Kidney epithelial cell (primary cell): ENCODE data around the gene NAA38. TPM values are rescaled to one million over a fixed set of nuclear protein-coding genes. Genes with fewer than 3 reads are reported as not detected.
A peak's percentile ranks its signal among the peaks of the same experiment; 100 is the strongest.
"Not testable (repeated sequence)": the region's sequence is repeated elsewhere in the genome, so short reads cannot be mapped to it uniquely, and the experiment has no call there.

ENCODE experiments used
- DNase-seq: peaks from one replicate; pipeline ENCODE4 v3.0.0-alpha.2; 2010; ENCODE audit warnings: low read depth
- H3K27me3 ChIP-seq: 2 replicates; pipeline ENCODE4 v1.6.0; 2011; ENCODE audit warnings: low read length; ENCODE audit not compliant: control insufficient read depth, insufficient read depth
- H3K36me3 ChIP-seq: 2 replicates; pipeline ENCODE4 v1.5.1; 2011; ENCODE audit warnings: low read length; ENCODE audit not compliant: control insufficient read depth, insufficient read depth
- H3K4me3 ChIP-seq: 2 replicates; pipeline ENCODE4 v1.5.1; 2011; ENCODE audit warnings: low read depth, mild to moderate bottlenecking, control low read depth, low read length
- total RNA-seq: library from RNA; depleted of rRNA; stranded (reverse); fragments of >200 nt; gene quantifications from 2 replicates; pipeline ENCODE4 v1.2.3, GENCODE V29; 2015
- TF ChIP-seq, protein P1 (sequence below): IDR thresholded peaks from 2 replicates; pipeline ENCODE4 v1.5.1; 2011; ENCODE audit warnings: mild to moderate bottlenecking, moderate library complexity, low read length, control low read depth, inconsistent platforms; ENCODE audit not compliant: insufficient read depth, poor library complexity, severe bottlenecking

NAA38 gene
- total RNA-seq, 1 donor from 2014 or later, result 51.0 TPM

DNA sequence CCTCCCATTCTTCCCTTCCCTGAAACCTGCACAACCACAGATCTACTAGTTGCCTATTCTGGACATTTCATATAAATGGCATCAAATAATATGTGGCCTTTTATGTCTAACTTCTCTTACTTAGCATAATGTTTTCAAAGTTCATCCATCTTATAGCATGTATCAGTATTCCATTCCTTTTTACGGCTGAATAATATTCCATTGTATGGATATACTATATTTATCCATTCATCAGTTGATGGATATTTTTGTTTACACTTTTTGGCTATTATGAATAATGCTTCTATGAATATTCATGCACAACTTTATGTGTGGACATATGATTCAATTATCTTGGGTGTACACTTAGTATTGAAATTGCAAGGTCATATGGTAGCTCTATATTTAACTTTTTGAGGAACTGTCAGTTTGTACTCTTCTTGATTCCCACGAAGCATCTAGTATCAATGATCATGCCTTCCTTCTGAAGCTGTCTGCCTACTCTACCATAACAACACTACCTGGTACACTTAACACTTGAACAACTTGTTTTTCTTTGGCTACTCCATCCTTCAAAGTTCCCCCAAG, 18.5 kb upstream of the NAA38 start:
- Histone ChIP-seq H3K36me3 (peaks cover 1% of the 10 kb centered on the region), H3K4me3 (no peak overlapping the region), H3K27me3 (no peaks in the 10 kb centered on the region)
- TF ChIP-seq, protein P1, sequence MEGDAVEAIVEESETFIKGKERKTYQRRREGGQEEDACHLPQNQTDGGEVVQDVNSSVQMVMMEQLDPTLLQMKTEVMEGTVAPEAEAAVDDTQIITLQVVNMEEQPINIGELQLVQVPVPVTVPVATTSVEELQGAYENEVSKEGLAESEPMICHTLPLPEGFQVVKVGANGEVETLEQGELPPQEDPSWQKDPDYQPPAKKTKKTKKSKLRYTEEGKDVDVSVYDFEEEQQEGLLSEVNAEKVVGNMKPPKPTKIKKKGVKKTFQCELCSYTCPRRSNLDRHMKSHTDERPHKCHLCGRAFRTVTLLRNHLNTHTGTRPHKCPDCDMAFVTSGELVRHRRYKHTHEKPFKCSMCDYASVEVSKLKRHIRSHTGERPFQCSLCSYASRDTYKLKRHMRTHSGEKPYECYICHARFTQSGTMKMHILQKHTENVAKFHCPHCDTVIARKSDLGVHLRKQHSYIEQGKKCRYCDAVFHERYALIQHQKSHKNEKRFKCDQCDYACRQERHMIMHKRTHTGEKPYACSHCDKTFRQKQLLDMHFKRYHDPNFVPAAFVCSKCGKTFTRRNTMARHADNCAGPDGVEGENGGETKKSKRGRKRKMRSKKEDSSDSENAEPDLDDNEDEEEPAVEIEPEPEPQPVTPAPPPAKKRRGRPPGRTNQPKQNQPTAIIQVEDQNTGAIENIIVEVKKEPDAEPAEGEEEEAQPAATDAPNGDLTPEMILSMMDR, result no peak
- DNase-seq, result no peak

DNA sequence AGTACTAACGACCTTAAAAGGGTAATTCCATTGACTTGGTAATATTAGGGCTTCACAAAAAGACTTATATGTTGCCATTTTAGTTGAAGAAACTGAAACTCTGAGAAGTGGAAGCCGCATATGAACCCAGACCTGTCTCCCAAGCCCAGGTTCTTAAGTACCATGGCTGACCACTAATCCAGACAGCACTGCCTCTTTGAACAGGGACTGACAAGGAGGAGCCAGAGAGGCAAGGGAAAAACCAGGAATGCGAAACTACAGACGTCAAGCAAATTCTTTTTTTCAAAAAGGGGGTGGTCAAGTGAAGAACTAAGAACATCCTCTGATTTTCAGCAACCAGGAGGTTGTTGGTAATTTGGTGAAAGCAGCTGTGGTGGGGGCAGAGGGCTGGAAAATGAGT, 15.7 kb upstream of the NAA38 start:
- H3K36me3 ChIP-seq, result peaks cover 1% of the 10 kb centered on the region
- no peaks in the 10 kb centered on the region for H3K27me3 ChIP-seq
- no peak for DNase-seq
- TF ChIP-seq, protein P1, result no peak
- H3K4me3 ChIP-seq, result no peak overlapping the region

DNA sequence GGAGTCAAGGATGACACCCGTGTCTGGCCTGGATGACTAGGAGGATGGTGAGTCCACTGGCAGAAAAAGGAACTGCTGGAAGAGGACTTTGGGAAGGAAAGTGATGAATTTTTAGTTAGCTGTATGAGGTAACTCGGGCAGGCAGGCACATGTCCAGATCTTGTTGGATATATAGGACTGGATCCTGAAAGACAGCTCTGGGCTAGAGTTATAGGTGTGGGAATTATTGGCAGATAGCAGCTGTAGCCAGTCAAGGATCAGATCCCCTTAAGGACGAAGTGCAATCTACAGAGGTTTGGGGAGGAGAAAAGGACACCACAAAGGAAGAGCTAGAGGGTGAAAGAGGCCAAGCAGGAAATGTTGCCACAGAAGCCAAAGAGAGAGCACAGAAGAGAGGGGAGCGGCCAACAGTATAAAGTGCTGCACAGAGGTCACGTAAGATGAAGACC, 10.5 kb upstream of the NAA38 start:
- Histone ChIP-seq H3K27me3 (no peaks in the 10 kb centered on the region), H3K36me3 (no peaks in the 10 kb centered on the region), H3K4me3 (no peak overlapping the region)
- TF ChIP-seq, protein P1, result no peak
- DNase-seq, result no peak

DNA sequence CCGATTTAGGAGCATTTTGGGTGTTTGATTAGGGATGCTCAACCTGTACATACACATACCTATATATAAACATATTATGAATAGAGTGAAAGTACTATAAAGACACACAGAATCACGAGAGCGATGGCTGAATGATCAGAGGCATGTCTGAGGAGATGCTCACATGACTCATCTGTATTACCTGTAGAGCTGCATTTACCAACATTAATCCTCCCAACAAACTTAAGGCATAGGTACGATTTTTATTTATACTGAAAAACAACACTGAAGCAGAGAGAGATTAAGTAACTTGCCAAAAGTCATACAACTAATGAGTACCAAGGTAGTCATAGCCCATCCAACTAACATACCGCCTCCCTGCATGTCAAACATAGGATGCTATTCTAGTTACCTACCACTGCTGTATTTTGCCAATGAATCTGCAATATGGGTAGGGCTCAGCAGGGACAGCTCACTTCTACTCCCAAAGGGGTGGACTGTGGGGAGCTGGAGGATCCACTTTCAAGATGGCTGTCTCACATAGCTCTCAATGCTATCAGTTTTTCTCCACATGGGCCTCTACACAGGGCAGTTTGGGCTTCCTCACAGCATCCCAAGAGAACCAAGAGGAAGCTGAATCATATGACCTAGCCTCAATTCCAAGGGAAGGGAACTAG, 7.8 kb upstream of the NAA38 start:
- no peaks in the 10 kb centered on the region for H3K27me3 ChIP-seq
- DNase-seq, result no peak
- no peaks in the 10 kb centered on the region for H3K36me3 ChIP-seq
- TF ChIP-seq, protein P1, result no peak
- H3K4me3 ChIP-seq, result no peak overlapping the region

- H3K27me3 ChIP-seq, DNase-seq, H3K36me3 ChIP-seq, H3K4me3 ChIP-seq: not testable (repeated sequence)
These were observed 7.0 kb upstream of the NAA38 start for GRCh38 chr17:7864384-7864783.

DNA sequence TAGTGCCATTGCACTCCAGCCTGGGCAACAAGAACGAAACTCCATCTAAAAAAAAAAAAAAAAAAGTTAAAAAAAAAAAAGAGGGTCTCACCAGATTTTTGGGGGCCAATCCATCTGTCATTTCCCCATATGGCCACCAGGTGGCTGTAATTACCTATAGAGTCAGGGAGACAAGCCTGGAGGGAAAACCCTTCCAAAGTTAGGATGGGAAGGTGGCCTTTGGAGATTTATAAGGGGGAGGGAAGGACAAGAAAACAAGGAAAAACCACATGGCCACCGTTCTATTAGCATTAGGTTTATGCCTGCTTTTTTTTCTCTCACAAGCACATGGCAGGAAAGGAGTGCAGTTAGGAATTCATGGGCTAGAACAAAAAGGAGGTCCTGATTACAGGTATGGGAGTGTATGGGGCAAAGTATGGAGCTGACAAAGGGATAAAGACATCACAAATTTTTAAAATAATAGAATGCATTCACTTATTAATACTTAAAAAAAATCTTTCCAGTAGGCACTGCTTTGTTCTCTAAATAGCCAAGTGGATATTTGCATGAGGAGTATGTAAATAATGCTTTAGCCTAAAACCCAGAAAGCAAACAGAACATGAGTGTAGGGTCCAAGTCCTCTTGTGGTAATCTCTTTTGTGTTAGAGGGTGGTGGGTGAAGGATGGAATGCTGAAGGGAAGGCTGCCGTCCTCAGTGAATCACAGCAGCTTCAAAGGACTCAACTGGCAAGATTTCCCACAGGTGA, 5.5 kb upstream of the NAA38 start:
- no peak for DNase-seq
- no peaks in the 10 kb centered on the region for H3K36me3 ChIP-seq
- TF ChIP-seq, protein P1, result peak; percentile 73
- no peaks in the 10 kb centered on the region for H3K27me3 ChIP-seq
- no peak overlapping the region for H3K4me3 ChIP-seq
